ENCODE data around the gene GRM4.

Gene GRM4

DNA sequence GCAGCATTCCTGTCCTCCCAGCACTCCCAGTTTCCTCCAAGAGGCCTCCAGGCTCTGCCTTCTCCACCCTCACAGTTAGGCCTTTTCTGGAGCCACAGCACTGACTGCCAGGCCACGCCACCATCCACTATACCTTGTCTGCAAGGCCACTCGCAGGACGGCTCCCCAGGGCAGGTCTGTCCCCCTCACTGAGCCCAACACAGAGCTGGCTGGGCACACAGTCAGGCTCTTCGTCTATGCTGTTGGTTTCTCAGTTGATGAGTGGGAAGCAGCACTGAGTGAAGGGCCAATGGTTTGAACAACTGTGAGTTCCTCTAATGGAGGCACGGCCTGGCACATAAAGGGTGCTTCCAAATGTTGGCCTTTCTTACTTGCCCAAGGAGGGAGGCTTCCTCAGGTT lies 95.2 kb downstream of the GRM4 start:
- Histone ChIP-seq H3K27me3 (ENCODE audit: insufficient read depth, low read length) (peaks cover 3% of the 10 kb centered on the region; the same call in 1 of the 2 replicates), H3K9me3 (ENCODE audit: low read length) (no peaks in the 10 kb centered on the region), H2AFZ (ENCODE audit: low read length) (no peak overlapping the region), H3K9me2 (ENCODE audit: low read depth, low read length) (no peaks in the 10 kb centered on the region), H3K79me2 (ENCODE audit: insufficient read depth, low read length) (no peaks in the 10 kb centered on the region), H3K4me3 (ENCODE audit: low read depth, low read length, poor library complexity, severe bottlenecking) (no peak overlapping the region), H4K20me1 (ENCODE audit: insufficient read depth, low read length) (no peaks in the 10 kb centered on the region), H3K4me1 (ENCODE audit: insufficient read depth, low read length, severe bottlenecking) (no peaks in the 10 kb centered on the region), H3K9ac (ENCODE audit: low read length) (no peak overlapping the region), H3K4me2 (ENCODE audit: low read length) (no peak overlapping the region), H3K27ac (ENCODE audit: low read depth, low read length, poor library complexity, severe bottlenecking) (no peak overlapping the region), H3K36me3 (ENCODE audit: insufficient read depth, low read length) (no peaks in the 10 kb centered on the region), H3F3A (ENCODE audit: insufficient read depth, low read length) (no peaks in the 10 kb centered on the region)
- TF ChIP-seq EZH2 (IDR thresholded peaks at IDR 0.05; ENCODE audit: borderline replicate concordance, low read length) = no peak
- TF ChIP-seq, protein P1, sequence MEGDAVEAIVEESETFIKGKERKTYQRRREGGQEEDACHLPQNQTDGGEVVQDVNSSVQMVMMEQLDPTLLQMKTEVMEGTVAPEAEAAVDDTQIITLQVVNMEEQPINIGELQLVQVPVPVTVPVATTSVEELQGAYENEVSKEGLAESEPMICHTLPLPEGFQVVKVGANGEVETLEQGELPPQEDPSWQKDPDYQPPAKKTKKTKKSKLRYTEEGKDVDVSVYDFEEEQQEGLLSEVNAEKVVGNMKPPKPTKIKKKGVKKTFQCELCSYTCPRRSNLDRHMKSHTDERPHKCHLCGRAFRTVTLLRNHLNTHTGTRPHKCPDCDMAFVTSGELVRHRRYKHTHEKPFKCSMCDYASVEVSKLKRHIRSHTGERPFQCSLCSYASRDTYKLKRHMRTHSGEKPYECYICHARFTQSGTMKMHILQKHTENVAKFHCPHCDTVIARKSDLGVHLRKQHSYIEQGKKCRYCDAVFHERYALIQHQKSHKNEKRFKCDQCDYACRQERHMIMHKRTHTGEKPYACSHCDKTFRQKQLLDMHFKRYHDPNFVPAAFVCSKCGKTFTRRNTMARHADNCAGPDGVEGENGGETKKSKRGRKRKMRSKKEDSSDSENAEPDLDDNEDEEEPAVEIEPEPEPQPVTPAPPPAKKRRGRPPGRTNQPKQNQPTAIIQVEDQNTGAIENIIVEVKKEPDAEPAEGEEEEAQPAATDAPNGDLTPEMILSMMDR (IDR thresholded peaks at IDR 0.05; ENCODE audit: low read length) = no peak

DNA sequence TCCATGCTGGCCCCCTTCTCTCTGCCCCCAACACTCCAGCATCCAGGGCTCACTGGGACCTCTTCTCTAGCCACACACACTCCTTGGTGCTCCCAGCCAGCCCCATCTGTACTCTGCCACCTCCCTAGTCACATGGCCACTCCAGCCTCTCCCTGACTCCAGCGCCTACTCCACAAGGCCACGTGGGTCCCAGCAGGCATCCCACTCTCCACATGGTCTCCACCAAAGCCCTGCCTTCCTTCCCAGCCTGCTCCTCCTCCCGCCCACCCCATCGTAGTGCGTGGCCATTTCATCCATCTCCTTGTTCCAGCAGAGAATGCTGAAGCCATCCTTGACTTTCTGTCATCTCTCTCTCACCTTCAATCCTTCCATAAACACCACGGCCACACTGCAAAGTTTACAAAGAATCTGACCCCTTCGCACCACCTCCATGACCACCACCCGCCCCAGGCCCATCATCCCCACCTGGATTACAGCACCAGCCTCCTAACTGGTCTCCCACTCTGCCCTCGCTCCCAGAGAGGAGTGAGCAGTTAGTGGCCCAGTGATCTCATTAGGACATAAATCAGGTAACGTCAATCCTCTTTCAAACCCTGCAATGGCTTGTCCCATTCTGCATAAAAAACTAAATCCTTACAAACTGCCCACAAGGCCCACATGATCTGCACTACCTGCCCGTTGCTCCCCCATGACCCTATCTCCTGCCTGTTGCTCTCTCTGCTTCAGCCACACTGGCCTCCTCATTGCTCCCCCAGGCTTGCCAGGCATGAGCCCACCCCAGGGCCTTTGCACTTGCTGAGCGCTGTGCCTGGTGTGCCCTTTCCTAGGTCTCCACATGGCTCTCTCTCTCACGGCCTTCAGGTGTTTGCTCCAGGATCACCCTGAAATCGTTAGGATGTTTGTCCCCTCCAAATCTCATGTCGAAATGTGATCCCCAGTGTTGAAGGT lies 96.2 kb downstream of the GRM4 start:
- Histone ChIP-seq H3K79me2 (ENCODE audit: insufficient read depth, low read length) (no peaks in the 10 kb centered on the region), H3K9me2 (ENCODE audit: low read depth, low read length) (no peaks in the 10 kb centered on the region), H3K4me1 (ENCODE audit: insufficient read depth, low read length, severe bottlenecking) (no peaks in the 10 kb centered on the region), H3K9ac (ENCODE audit: low read length) (no peak overlapping the region), H3K4me3 (ENCODE audit: low read depth, low read length, poor library complexity, severe bottlenecking) (no peak overlapping the region), H3K36me3 (ENCODE audit: insufficient read depth, low read length) (no peaks in the 10 kb centered on the region), H3K27ac (ENCODE audit: low read depth, low read length, poor library complexity, severe bottlenecking) (no peak overlapping the region), H3F3A (ENCODE audit: insufficient read depth, low read length) (no peaks in the 10 kb centered on the region), H4K20me1 (ENCODE audit: insufficient read depth, low read length) (no peaks in the 10 kb centered on the region), H2AFZ (ENCODE audit: low read length) (no peak overlapping the region), H3K4me2 (ENCODE audit: low read length) (no peak overlapping the region), H3K27me3 (ENCODE audit: insufficient read depth, low read length) (0 out of 2 replicates have a peak, but pooled peaks cover 3% of the 10 kb centered on the region), H3K9me3 (ENCODE audit: low read length) (no peaks in the 10 kb centered on the region)
- TF ChIP-seq, protein P1 (IDR thresholded peaks at IDR 0.05; ENCODE audit: low read length) = no peak
- no peak for TF ChIP-seq EZH2 (IDR thresholded peaks at IDR 0.05; ENCODE audit: borderline replicate concordance, low read length)

DNA sequence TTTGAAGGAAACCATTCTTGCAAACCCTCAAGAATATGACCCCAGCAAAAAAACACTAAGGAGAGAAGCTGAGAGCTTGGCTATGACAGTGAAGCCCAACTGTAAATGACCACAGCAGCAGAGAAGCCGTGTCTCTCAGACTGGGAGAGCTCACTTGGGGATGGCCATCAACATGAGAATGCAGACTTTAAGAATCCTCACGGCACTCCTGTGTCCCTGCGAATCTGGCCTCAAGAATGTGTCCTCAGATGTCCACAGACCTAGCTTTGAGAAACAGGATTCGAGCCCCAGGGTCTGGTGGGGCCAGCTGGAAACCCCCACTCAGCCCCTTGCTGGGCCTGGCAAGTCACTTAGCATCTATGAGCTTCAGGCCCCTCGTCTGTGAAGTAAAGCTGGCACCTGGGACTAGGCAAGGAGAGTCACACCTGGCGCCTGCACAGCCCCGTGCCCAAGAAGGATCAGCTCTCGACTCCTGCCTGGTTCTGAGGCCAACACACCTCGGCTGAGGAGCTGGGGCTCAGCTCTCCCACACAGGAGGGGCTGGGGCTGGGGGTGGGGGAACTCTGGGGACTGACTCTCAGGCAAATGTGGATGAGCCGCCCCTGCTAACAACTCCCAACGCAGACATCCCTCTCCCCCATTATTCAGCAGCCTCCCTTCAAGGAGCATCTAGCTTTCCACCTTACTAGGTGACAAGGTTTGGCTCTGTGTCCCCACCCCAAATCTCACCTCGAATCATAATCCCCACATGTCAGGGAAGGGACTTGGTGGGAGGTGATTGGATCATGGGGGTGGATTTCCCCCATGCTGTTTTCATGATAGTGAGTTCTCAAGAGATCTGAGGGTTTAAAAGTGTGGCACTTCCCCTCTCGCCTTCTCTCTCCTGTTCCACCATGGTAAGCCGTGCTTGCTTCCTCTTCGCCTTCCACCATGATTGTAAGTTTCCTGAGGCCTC lies 97.7 kb downstream of the GRM4 start:
- H3K27me3 ChIP-seq (ENCODE audit: insufficient read depth, low read length) = 0 out of 2 replicates have a peak, but pooled peaks cover 3% of the 10 kb centered on the region
- H3K4me1 ChIP-seq (ENCODE audit: insufficient read depth, low read length, severe bottlenecking) = no peaks in the 10 kb centered on the region
- TF ChIP-seq EZH2 (IDR thresholded peaks at IDR 0.05; ENCODE audit: borderline replicate concordance, low read length) = no peak
- TF ChIP-seq, protein P1 (IDR thresholded peaks at IDR 0.05; ENCODE audit: low read length) = no peak
- H2AFZ ChIP-seq (ENCODE audit: low read length) = no peak overlapping the region
- no peaks in the 10 kb centered on the region for H3K9me2 ChIP-seq (ENCODE audit: low read depth, low read length)
- H3K27ac ChIP-seq (ENCODE audit: low read depth, low read length, poor library complexity, severe bottlenecking) = no peak overlapping the region
- H3K9me3 ChIP-seq (ENCODE audit: low read length) = no peaks in the 10 kb centered on the region
- no peaks in the 10 kb centered on the region for H3F3A ChIP-seq (ENCODE audit: insufficient read depth, low read length)
- H3K4me3 ChIP-seq (ENCODE audit: low read depth, low read length, poor library complexity, severe bottlenecking) = no peak overlapping the region
- no peak overlapping the region for H3K9ac ChIP-seq (ENCODE audit: low read length)
- H3K36me3 ChIP-seq (ENCODE audit: insufficient read depth, low read length) = no peaks in the 10 kb centered on the region
- H3K79me2 ChIP-seq (ENCODE audit: insufficient read depth, low read length) = no peaks in the 10 kb centered on the region
- no peak overlapping the region for H3K4me2 ChIP-seq (ENCODE audit: low read length)
- H4K20me1 ChIP-seq (ENCODE audit: insufficient read depth, low read length) = no peaks in the 10 kb centered on the region

Measured in OCI-LY1 (cell line).